Measurements from ENCODE around the gene TBC1D12.

DNA sequence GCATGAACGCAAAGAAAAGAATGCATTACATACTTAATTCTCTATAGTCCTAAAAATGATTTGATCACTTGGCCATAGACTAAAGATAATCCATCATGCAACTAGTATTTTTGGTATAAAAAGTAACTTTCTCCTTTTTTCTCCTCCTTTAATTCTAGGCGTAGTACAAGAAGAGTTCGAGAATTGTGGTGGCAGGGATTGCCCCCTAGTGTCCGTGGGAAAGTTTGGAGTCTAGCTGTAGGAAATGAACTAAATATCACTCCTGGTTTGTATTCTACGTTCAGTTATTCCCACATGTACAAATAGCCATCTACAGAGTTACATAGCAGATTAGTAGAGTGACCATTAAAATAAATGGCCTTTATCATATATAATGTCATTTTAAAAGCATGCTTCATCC is 97.7 kb downstream of the TBC1D12 start:
- TF ChIP-seq RAD21 (conservative IDR thresholded peaks at IDR 0.05) (no peak), MXI1 (conservative IDR thresholded peaks at IDR 0.05; ENCODE audit: poor library complexity, severe bottlenecking) (no peak)
